ENCODE measurements around the gene AQP2.

GRCh38 chr12:49963976-49964815 lies 13.7 kb downstream of the AQP2 start:
- TF ChIP-seq TAF1 (IDR thresholded peaks at IDR 0.05; ENCODE audit: borderline replicate concordance, insufficient read depth, low read length) (no peak), POLR2AphosphoS5 (IDR thresholded peaks at IDR 0.05; ENCODE audit: low read depth, low read length) (no peak)

All from PFSK-1 (cell line).